ENCODE measurements around the gene MALT1.

DNA sequence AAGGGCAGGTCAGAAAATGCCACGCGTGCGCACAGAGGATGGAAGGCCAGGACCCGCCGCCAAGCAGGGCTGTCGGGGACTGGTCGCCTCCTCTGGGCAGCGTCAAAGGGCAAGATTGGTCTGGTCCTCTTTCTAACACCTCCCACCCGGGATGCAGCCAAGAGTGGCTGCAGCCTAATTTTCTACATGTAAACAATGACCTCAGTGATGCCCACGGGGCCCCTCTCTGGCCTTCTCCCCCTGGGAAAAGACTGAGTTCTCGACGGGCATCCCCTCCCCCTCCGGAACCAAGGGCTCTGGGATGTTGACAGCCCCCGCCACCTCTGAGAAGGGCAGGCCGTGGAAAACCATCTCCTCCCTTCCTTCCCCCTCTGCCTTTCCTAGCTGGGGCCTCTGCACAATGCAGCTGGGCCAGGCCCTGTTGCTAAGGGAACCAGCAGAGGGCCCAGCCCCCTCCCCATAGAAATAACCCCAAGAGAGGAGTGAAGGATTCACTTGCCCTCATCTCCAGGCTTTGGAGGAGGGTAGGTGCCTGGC, 113.4 kb downstream of the MALT1 start:
- TF ChIP-seq CTCF (IDR thresholded peaks at IDR 0.05): no peak
- TF ChIP-seq POLR2A (IDR thresholded peaks at IDR 0.05): no peak

All from lower leg skin (tissue), 3 donors.